ENCODE measurements around the gene MPP3.
"Not testable (repeated sequence)": the region's sequence is repeated elsewhere in the genome, so short reads cannot be mapped to it uniquely, and the experiment has no call there.

Gene MPP3

GRCh38 chr17:43861960-43862359 is 29.0 kb upstream of the MPP3 start:
- DNase-seq (ENCODE audit: low spot score), result no peak

- DNase-seq (ENCODE audit: low spot score), result no peak
Measured at GRCh38 chr17:43860927-43861622, 28.1 kb upstream of the MPP3 start.

- DNase-seq (ENCODE audit: low spot score), result no peak
Measured at GRCh38 chr17:43860077-43860725, 27.3 kb upstream of the MPP3 start.

GRCh38 chr17:43857957-43858600 is 25.1 kb upstream of the MPP3 start:
- no peak for DNase-seq (ENCODE audit: low spot score)

- no peak for DNase-seq (ENCODE audit: low spot score)
Measured at GRCh38 chr17:43857141-43857540, 24.2 kb upstream of the MPP3 start.

GRCh38 chr17:43856141-43856540 is 23.2 kb upstream of the MPP3 start:
- DNase-seq (ENCODE audit: low spot score), result no peak

- DNase-seq (ENCODE audit: low spot score), result no peak
Measured at GRCh38 chr17:43855061-43855460, 22.1 kb upstream of the MPP3 start.

GRCh38 chr17:43854498-43854897 is 21.6 kb upstream of the MPP3 start:
- DNase-seq (ENCODE audit: low spot score), result no peak

GRCh38 chr17:43853546-43853945 is 20.6 kb upstream of the MPP3 start:
- no peak for DNase-seq (ENCODE audit: low spot score)

- no peak for DNase-seq (ENCODE audit: low spot score)
Measured at GRCh38 chr17:43852571-43852970, 19.6 kb upstream of the MPP3 start.

GRCh38 chr17:43849116-43849515 is 16.2 kb upstream of the MPP3 start:
- DNase-seq (ENCODE audit: low spot score), result no peak

- DNase-seq (ENCODE audit: low spot score), result no peak
Measured at GRCh38 chr17:43848601-43849000, 15.7 kb upstream of the MPP3 start.

GRCh38 chr17:43846963-43847371 is 14.0 kb upstream of the MPP3 start, which contains the start of gene CD300LG:
Gene CD300LG (plus strand): TSS chr17:43847176. CDS start chr17:43847217, 41 bp downstream.
- DNase-seq (ENCODE audit: low spot score), result no peak

- peak; percentile 17 for DNase-seq (ENCODE audit: low spot score)
Measured at GRCh38 chr17:43846221-43846712, 13.3 kb upstream of the MPP3 start.

GRCh38 chr17:43845766-43846165 is 12.8 kb upstream of the MPP3 start:
- DNase-seq (ENCODE audit: low spot score), result no peak

GRCh38 chr17:43844241-43844640 is 11.3 kb upstream of the MPP3 start:
- no peak for DNase-seq (ENCODE audit: low spot score)

GRCh38 chr17:43842975-43843325 is 10.0 kb upstream of the MPP3 start:
- no peak for DNase-seq (ENCODE audit: low spot score)

GRCh38 chr17:43842091-43842974 is 9.4 kb upstream of the MPP3 start:
- not testable (repeated sequence) for DNase-seq (ENCODE audit: low spot score)

- no peak for DNase-seq (ENCODE audit: low spot score)
Measured at GRCh38 chr17:43841282-43841681, 8.3 kb upstream of the MPP3 start.

- DNase-seq (ENCODE audit: low spot score), result no peak
Measured at GRCh38 chr17:43840814-43841213, 7.9 kb upstream of the MPP3 start.

- DNase-seq (ENCODE audit: low spot score), result no peak
Measured at GRCh38 chr17:43839670-43840108, 6.7 kb upstream of the MPP3 start.

GRCh38 chr17:43834106-43834505 is 1.2 kb upstream of the MPP3 start:
- DNase-seq (ENCODE audit: low spot score), result no peak
